HCT116 (cell line): ENCODE measurements around the gene HORMAD2. TPM values are rescaled to one million over a fixed set of nuclear protein-coding genes. Genes with fewer than 3 reads are reported as not detected.

Experiments used
- ATAC-seq: fragments of 200-7000 bp; cut with Tn5 transposase; 2 replicates; pipeline ENCODE4 v1.9.1; 2020; ENCODE audit warnings: mild to moderate bottlenecking, moderate library complexity
- BruUV-seq: library from RNA; stranded (reverse); fragments of 400-500 nt; replicated peaks from 2 replicates; lab custom pipeline; 2021; lab: Mats Ljungman, UMichigan
- CTCF ChIA-PET: fragments of 300-600 bp; sonication (Branson Sonifier 250); formaldehyde crosslinking; loops from one replicate; lab custom pipeline; 2021; ENCODE audit warnings: antibody characterized with exemption; lab: Charles Lee
- POLR2A ChIA-PET: fragments of 300-600, 350-600 bp; sonication (Branson Sonifier 250); formaldehyde crosslinking; loops from one replicate; lab custom pipeline; 2021; ENCODE audit warnings: antibody characterized with exemption; lab: Charles Lee
- RAD21 ChIA-PET, 2 experiments: fragments of 300-600 bp; sonication (Branson Sonifier 250); formaldehyde crosslinking; loops; one replicate each; lab custom pipeline; 2023; ENCODE audit warnings: low total read pairs in 2 of 2; ENCODE audit not compliant: uncharacterized antibody in 2 of 2, unreplicated experiment in 2 of 2, low non-redundant PET in 1 of 2; lab: Charles Lee
- DNase-seq: peaks from one replicate; pipeline ENCODE4 v3.0.0-alpha.2; 2010; ENCODE audit warnings: low read depth, low spot score
- H2AFZ ChIP-seq: fragments of 200-600 bp; shearing (Covaris generic), sonication (generic); 2 replicates; pipeline ENCODE4 v1.6.1; 2017; ENCODE audit warnings: low read depth, mixed run types, mixed read lengths, antibody characterized with exemption, low read length; ENCODE audit not compliant: poor library complexity, severe bottlenecking
- H3K27ac ChIP-seq: 2 replicates; pipeline ENCODE4 v1.5.1; 2012; ENCODE audit warnings: low read depth, low read length
- H3K27me3 ChIP-seq: fragments of 200-600 bp; sonication (generic); 2 replicates; pipeline ENCODE4 v1.6.1; 2016; ENCODE audit warnings: mixed run types, low read length, mixed read lengths; ENCODE audit not compliant: insufficient read depth
- H3K36me3 ChIP-seq, 2 experiments: fragments of 200-500 bp in 1 of 2; fragments of 200-600 bp in 1 of 2; sonication (Bioruptor generic) in 1 of 2; sonication (generic) in 1 of 2; 2 replicates each; pipeline versions ENCODE4 v1.5.1 to v1.6.1; 2014 to 2016; ENCODE audit warnings: low read length in 2 of 2, inconsistent platforms in 1 of 2, mixed read lengths in 1 of 2, mixed run types in 1 of 2; ENCODE audit not compliant: insufficient read depth in 2 of 2, control insufficient read depth in 1 of 2
- H3K4me1 ChIP-seq, 2 experiments: fragments of 200-600 bp in 1 of 2; sonication (generic) in 1 of 2; 2 replicates each; pipeline versions ENCODE4 v1.5.1 to v1.6.1; 2012 to 2017; ENCODE audit warnings: low read length in 2 of 2, inconsistent platforms in 1 of 2, mild to moderate bottlenecking in 1 of 2, mixed read lengths in 1 of 2, mixed run types in 1 of 2, moderate library complexity in 1 of 2; ENCODE audit not compliant: insufficient read depth in 2 of 2, control insufficient read depth in 1 of 2
- H3K4me2 ChIP-seq: fragments of 200-600 bp; sonication (generic); 2 replicates; pipeline ENCODE4 v1.6.1; 2017; ENCODE audit warnings: mixed run types, low read length, mixed read lengths
- H3K4me3 ChIP-seq, 2 experiments: fragments of 200-600 bp in 1 of 2; sonication (generic) in 1 of 2; replicated peaks in 1 of 2; 2 replicates each; pipeline ENCODE4 v1.5.1; 2011 to 2016; ENCODE audit warnings: low read length in 2 of 2, control low read depth in 1 of 2, low read depth in 1 of 2, mild to moderate bottlenecking in 1 of 2, mixed read lengths in 1 of 2, mixed run types in 1 of 2
- H3K79me2 ChIP-seq: fragments of 200-600 bp; sonication (generic); 2 replicates; pipeline ENCODE4 v1.6.1; 2017; ENCODE audit warnings: mild to moderate bottlenecking, mixed run types, low read length, moderate library complexity, mixed read lengths; ENCODE audit not compliant: insufficient read depth
- H3K9ac ChIP-seq: fragments of 200-600 bp; sonication (generic); 2 replicates; pipeline ENCODE4 v1.6.1; 2016; ENCODE audit warnings: low read length, mixed read lengths
- H3K9me2 ChIP-seq: fragments of 200-600 bp; sonication (generic), shearing (Covaris generic); 2 replicates; pipeline ENCODE4 v1.6.1; 2017; ENCODE audit warnings: mixed run types, mild to moderate bottlenecking, moderate library complexity; ENCODE audit not compliant: insufficient read depth
- H3K9me3 ChIP-seq, 2 experiments: fragments of 200-500 bp in 1 of 2; fragments of 200-600 bp in 1 of 2; sonication (Bioruptor generic) in 1 of 2; sonication (generic) in 1 of 2; 2 replicates each; pipeline ENCODE4 v1.6.1; 2014 to 2017; ENCODE audit warnings: low read length in 2 of 2, mixed read lengths in 2 of 2, inconsistent platforms in 1 of 2, low read depth in 1 of 2, mild to moderate bottlenecking in 1 of 2, mixed run types in 1 of 2, moderate library complexity in 1 of 2; ENCODE audit not compliant: control insufficient read depth in 1 of 2, insufficient read depth in 1 of 2
- H4K20me1 ChIP-seq: fragments of 200-600 bp; sonication (generic), shearing (Covaris generic); 2 replicates; pipeline ENCODE4 v1.6.1; 2017; ENCODE audit warnings: mixed run types, mild to moderate bottlenecking, moderate library complexity; ENCODE audit not compliant: insufficient read depth
- CBX3 ChIP-seq: IDR thresholded peaks from 2 replicates; pipeline ENCODE4 v1.6.1; 2012; ENCODE audit warnings: low read depth
- EZH2phosphoT487 ChIP-seq: fragments of 200-600 bp; IDR thresholded peaks from 2 replicates; pipeline ENCODE4 v1.6.1; 2018; ENCODE audit warnings: antibody characterized with exemption, borderline replicate concordance
- POLR2AphosphoS5 ChIP-seq: IDR thresholded peaks from 2 replicates; pipeline ENCODE4 v1.6.1; 2011; ENCODE audit warnings: mild to moderate bottlenecking, low read depth, low read length, moderate library complexity
- SP1 ChIP-seq: IDR thresholded peaks from 2 replicates; pipeline ENCODE4 v1.6.1; 2012; ENCODE audit warnings: low read depth
- ZNF274 ChIP-seq: fragments of 200-500 bp; sonication (Bioruptor generic); IDR thresholded peaks from 2 replicates; pipeline ENCODE4 v1.6.1; 2014; ENCODE audit warnings: mild to moderate bottlenecking, low read depth, low read length, inconsistent platforms
- intact Hi-C: fragments of 100-400 bp; cut with micrococcal nuclease; formaldehyde crosslinking; loops from 2 replicates; pipeline ENCODE4 v1.10.0; 2022
- total RNA-seq: library from RNA; stranded (reverse); gene quantifications from one replicate; pipeline ENCODE4 v1.2.1, GENCODE V29; 2021; ENCODE audit not compliant: unreplicated experiment

The HORMAD2 gene
- total RNA-seq, 1 experiment from 2014 or later, result not detected

- Histone ChIP-seq H3K4me1 (peaks cover 17 to 22% of the 10 kb centered on the region in 2 experiments), H3K27me3 (no peaks in the 10 kb centered on the region), H2AFZ (no peak overlapping the region), H3K9me3 (no peaks in the 10 kb centered on the region), H3K9ac (no peak overlapping the region), H3K4me3 (no peak overlapping the region), H4K20me1 (no peaks in the 10 kb centered on the region), H3K27ac (no peak overlapping the region), H3K4me2 (no peak overlapping the region), H3K36me3 (no peaks in the 10 kb centered on the region), H3K79me2 (no peaks in the 10 kb centered on the region), H3K9me2 (no peaks in the 10 kb centered on the region)
- POLR2A ChIA-PET, result interaction anchor here (1.0 kb wide), 1 partner anchor 9 kb away, joined by 3 read pairs; no protein-coding TSS in a partner anchor
- CTCF ChIA-PET, result no interaction called here
- BruUV-seq, result no TSS peak
- TF ChIP-seq EZH2phosphoT487 (no peak), SP1 (no peak), POLR2AphosphoS5 (no peak)
- RAD21 ChIA-PET, result no interaction called here
- ATAC-seq, result no peak
- DNase-seq, result no peak
- intact Hi-C loops, result no loop called here
Measured at GRCh38 chr22:30048681-30049080, 31.6 kb upstream of the HORMAD2 start.

GRCh38 chr22:30054067-30054763 is 26.0 kb upstream of the HORMAD2 start:
- no peaks in the 10 kb centered on the region for H4K20me1 ChIP-seq

More at GRCh38 chr22:30054067-30054763, 26.0 kb upstream of the HORMAD2 start:
- Histone ChIP-seq H3K27me3 (no peaks in the 10 kb centered on the region), H3K79me2 (no peaks in the 10 kb centered on the region), H3K4me1 (no peaks in the 10 kb centered on the region), H3K36me3 (no peaks in the 10 kb centered on the region), H3K4me2 (no peak overlapping the region), H3K9me3 (no peaks in the 10 kb centered on the region), H3K9ac (no peak overlapping the region), H3K27ac (no peak overlapping the region), H3K4me3 (no peak overlapping the region), H2AFZ (no peak overlapping the region), H3K9me2 (no peaks in the 10 kb centered on the region)
- ChIA-PET RAD21 (no interaction called here), CTCF (interaction anchor here (0.6 kb wide), 1 partner anchor 234 kb away, joined by 3 read pairs; no protein-coding TSS in a partner anchor), POLR2A (no interaction called here)
- intact Hi-C loops, result no loop called here
- DNase-seq, result no peak
- TF ChIP-seq ZNF274 (no peak), CBX3 (no peak), EZH2phosphoT487 (no peak)
- BruUV-seq, result no TSS peak
- no peak for ATAC-seq
